ENCODE measurements around the gene DNAJB6.

DNAJB6 gene

DNA sequence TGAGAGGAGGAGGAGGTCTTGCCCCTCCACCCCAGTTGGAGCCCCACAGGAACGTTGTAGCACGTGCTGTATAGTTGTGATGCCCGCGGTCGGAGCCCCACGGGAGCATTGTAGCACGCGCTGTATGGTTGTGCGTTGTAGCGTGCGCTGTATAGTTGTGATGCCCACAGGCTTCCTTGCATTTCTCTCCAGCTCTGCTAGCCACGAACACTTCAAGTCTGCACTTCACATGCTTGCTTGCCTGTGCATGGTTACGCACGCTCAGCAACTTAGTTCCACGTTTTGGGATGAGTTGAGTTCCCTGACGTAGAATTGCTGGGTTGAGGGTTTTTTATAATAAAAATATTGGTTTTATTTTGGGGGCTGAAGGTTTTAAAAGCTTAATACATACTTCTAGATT, 41.6 kb downstream of the DNAJB6 start:
- FAIRE-seq (no peak), DNase-seq (ENCODE audit: insufficient read length, low spot score) (no peak)
- no peak for TF ChIP-seq SPI1 (IDR thresholded peaks at IDR 0.05; ENCODE audit: low read depth, low read length)
- no peak for TF ChIP-seq TAF1 (IDR thresholded peaks at IDR 0.05; ENCODE audit: low read depth, low read length)
- TF ChIP-seq POLR2AphosphoS5 (IDR thresholded peaks at IDR 0.05; ENCODE audit: low read depth, low read length) = no peak
- no peak for TF ChIP-seq POLR2A (IDR thresholded peaks at IDR 0.05; ENCODE audit: low read depth, low read length)
- no peak for TF ChIP-seq PAX5 (IDR thresholded peaks at IDR 0.05; ENCODE audit: insufficient read depth, low read length, severe bottlenecking)

DNA sequence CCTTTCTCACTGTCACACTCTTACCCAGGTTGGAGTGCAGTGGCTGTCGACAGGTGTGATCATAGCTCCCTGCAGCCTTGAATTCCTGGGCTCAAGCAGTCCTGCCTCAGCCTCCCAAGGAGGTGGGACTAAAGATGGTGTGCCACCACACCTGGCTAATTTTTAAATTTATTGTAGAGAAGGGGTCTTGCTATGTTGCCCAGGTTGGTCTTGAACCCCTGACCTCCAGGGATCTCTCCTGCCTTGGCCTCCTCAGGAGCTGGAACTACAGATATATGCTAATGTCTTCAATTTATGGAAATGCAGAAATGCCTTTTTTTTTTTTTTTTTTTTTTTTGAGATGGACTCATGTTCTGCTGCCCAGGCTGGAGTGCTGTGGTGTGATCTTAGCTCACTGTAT, 42.7 kb downstream of the DNAJB6 start:
- FAIRE-seq (no peak), DNase-seq (ENCODE audit: insufficient read length, low spot score) (no peak)
- TF ChIP-seq POU2F2 (IDR thresholded peaks at IDR 0.05; ENCODE audit: low read depth, low read length) (no peak), SPI1 (IDR thresholded peaks at IDR 0.05; ENCODE audit: low read depth, low read length) (no peak), TAF1 (IDR thresholded peaks at IDR 0.05; ENCODE audit: low read depth, low read length) (no peak), POLR2A (IDR thresholded peaks at IDR 0.05; ENCODE audit: low read depth, low read length) (no peak), POLR2AphosphoS5 (IDR thresholded peaks at IDR 0.05; ENCODE audit: low read depth, low read length) (no peak), PAX5 (IDR thresholded peaks at IDR 0.05; ENCODE audit: insufficient read depth, low read length, severe bottlenecking) (no peak)

DNA sequence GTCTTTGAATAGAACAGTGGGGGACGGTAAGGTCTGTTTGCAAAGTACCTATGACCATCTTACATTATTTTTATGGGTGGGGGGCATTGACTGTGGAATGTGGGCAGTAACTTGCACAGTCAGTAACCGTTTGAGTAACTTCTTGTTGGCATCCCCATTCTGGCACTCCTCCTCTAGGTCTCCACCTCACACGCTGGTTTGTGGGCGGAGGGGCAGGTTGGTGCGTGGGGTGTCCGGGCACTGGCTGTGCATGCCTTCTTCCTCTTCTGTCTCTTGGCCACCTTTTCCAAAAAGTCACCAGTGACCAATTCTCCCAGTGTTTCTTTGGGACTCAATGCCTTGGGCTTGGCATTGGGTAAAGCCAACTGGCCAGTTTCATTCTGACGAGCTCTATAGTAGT, 43.6 kb downstream of the DNAJB6 start:
- FAIRE-seq = no peak
- TF ChIP-seq POLR2AphosphoS5 (IDR thresholded peaks at IDR 0.05; ENCODE audit: low read depth, low read length) (no peak), PAX5 (IDR thresholded peaks at IDR 0.05; ENCODE audit: insufficient read depth, low read length, severe bottlenecking) (no peak), SPI1 (IDR thresholded peaks at IDR 0.05; ENCODE audit: low read depth, low read length) (no peak), TAF1 (IDR thresholded peaks at IDR 0.05; ENCODE audit: low read depth, low read length) (no peak), POU2F2 (IDR thresholded peaks at IDR 0.05; ENCODE audit: low read depth, low read length) (no peak), POLR2A (IDR thresholded peaks at IDR 0.05; ENCODE audit: low read depth, low read length) (no peak)

DNA sequence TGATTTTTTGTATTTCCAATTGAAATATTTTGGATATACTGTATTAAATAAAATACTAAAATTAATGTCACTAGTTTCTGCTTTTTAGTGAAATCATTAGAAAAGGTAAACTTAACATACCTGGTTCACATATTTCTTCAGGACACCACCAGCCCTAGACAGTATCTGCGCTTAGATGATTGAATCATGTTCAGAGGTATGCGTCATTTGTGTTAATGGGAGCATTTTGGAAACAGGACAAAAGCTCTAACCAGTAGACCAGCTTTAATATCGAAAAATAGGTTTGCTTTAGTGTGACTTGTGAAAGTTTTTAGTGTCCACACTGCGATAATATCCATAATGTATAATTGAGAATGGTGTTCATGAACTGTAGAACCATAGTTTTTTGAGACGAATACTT, 47.1 kb downstream of the DNAJB6 start:
- FAIRE-seq (no peak), DNase-seq (ENCODE audit: insufficient read length, low spot score) (no peak)

More for the DNA sequence above, 43.6 kb downstream of the DNAJB6 start:
- DNase-seq (ENCODE audit: insufficient read length, low spot score) = no peak

DNA sequence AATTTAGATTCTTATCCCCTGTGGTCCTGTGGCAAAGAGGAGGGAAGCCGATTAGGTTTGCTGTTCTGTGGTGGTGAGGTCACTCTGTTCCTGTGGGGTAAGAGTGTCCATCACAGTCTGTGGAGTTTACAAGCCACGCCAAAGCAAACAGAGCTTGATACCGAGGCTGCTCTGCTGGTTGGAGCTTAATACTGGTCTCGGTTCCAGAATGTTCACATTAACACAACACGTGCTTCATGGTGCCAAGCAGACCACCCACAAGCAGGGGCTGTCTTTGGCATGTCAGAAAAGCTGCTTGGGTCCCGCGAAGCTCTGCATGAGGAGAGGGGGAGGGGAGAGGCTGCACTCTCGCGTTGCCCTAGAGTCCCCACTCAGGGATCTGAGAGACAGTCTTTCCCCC, 47.5 kb downstream of the DNAJB6 start:
- no peak for FAIRE-seq
- TF ChIP-seq SPI1 (IDR thresholded peaks at IDR 0.05; ENCODE audit: low read depth, low read length) = no peak
- TF ChIP-seq PAX5 (IDR thresholded peaks at IDR 0.05; ENCODE audit: insufficient read depth, low read length, severe bottlenecking) = no peak
- DNase-seq (ENCODE audit: insufficient read length, low spot score) = no peak

More for the DNA sequence above, 47.1 kb downstream of the DNAJB6 start:
- TF ChIP-seq PAX5 (IDR thresholded peaks at IDR 0.05; ENCODE audit: insufficient read depth, low read length, severe bottlenecking) = no peak
- no peak for TF ChIP-seq POLR2AphosphoS5 (IDR thresholded peaks at IDR 0.05; ENCODE audit: low read depth, low read length)

DNA sequence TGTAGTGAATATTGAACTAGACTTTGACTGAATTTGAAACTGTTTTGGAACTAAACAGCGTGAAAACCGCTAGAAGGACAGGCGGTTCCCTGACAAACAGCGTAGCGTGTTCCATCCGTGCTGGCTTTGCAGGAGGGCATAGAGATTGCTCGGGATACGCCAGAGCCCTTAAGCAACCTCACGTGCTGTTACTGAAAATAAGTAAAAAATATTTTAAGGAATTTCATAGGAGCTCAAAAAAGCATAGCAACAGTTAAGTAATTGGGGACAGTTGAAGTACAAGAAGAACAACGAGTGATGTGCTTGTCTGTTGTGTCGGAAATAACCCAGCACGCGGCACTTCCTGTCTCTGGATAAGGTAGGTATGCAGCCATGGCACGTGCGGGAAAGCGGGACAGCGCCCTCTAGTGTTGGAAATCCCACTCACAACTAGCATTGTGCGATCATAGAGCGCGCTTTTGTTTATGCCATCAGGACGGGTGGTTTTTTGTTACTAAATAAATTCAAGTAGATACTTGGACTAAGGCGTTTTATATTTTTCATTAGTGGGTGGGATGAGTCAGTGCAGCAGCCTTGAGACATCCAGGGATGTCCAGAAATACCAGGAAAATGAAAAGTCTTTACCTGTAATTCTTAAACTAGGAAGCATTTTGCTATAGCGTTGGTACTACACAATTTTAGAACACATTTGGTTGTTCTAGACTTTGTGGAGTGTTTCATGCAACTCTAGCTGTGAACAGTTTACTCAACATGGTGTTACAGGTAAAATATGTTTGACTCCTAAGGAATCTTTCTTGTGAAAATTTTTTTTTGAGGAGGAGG, 50.4 kb downstream of the DNAJB6 start:
- FAIRE-seq = peak; percentile 69
- no peak for DNase-seq (ENCODE audit: insufficient read length, low spot score)
- TF ChIP-seq SPI1 (IDR thresholded peaks at IDR 0.05; ENCODE audit: low read depth, low read length) (peak; percentile 56), POU2F2 (IDR thresholded peaks at IDR 0.05; ENCODE audit: low read depth, low read length) (no peak), POLR2AphosphoS5 (IDR thresholded peaks at IDR 0.05; ENCODE audit: low read depth, low read length) (peak; percentile 52; the same call in 1 of the 2 replicates)

DNA sequence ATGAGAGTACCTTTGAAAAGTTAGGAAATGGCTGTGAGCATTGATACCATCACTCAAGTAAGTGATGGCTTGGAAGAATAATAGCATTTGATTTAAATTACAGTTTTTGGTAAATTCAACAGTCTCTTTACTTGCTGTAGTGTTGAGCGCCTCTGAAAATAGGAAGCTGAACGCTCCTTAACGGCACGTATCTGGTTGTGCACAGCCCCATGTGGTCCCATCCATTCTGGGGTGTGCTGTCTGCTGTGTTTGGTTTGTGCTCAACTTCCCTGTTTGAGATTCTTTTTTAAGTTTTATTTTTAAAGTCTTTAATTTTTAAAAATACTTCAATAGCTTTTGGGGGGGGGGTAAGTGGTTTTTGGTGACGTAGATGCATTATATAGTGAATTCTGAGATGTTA, 51.5 kb downstream of the DNAJB6 start:
- no peak for FAIRE-seq
- TF ChIP-seq PAX5 (IDR thresholded peaks at IDR 0.05; ENCODE audit: insufficient read depth, low read length, severe bottlenecking) = no peak
- TF ChIP-seq POLR2A (IDR thresholded peaks at IDR 0.05; ENCODE audit: low read depth, low read length) = no peak
- TF ChIP-seq TAF1 (IDR thresholded peaks at IDR 0.05; ENCODE audit: low read depth, low read length) = no peak
- TF ChIP-seq SPI1 (IDR thresholded peaks at IDR 0.05; ENCODE audit: low read depth, low read length) = no peak
- no peak for TF ChIP-seq POU2F2 (IDR thresholded peaks at IDR 0.05; ENCODE audit: low read depth, low read length)
- TF ChIP-seq POLR2AphosphoS5 (IDR thresholded peaks at IDR 0.05; ENCODE audit: low read depth, low read length) = no peak
- no peak for DNase-seq (ENCODE audit: insufficient read length, low spot score)

DNA sequence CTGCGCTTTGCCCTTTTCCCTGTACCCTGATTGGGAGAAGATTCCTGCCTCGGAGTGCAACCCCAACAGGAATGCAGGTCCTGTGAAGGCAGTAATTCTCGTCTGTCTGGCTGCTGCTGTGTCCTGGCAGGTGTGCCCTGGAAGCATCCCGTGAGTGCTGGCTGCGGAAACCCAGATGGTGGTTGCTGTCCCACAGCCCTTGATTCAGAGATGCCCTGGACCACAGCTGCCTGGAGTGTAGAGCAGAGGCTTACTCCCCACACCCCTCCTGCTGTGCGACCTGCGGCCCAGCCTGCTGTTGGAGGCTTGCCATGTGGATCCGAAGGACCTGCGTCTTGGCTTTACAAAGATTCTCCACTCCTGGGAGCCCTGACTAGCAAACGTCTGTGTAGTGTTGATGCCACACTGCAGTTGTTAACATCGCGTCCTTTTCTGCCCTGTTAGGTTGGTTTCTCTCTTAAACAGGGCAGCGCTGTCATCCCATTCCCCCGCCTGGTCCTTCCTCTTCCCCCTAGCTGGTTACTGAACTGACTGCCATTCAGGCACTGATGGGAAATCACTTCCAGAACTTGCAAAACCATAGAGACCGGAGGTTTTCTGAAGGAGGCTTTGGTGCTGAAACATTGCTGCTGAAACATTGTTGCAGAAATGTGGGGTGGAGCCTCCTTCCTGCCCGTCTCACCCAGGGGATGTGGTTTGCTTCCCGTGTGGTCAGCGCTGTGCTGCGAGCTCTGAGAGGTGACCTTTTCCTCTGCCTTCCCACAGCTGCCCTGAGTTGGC, 53.3 kb downstream of the DNAJB6 start:
- DNase-seq (ENCODE audit: insufficient read length, low spot score) = no peak
- no peak for TF ChIP-seq POLR2AphosphoS5 (IDR thresholded peaks at IDR 0.05; ENCODE audit: low read depth, low read length)
- no peak for TF ChIP-seq SPI1 (IDR thresholded peaks at IDR 0.05; ENCODE audit: low read depth, low read length)

DNA sequence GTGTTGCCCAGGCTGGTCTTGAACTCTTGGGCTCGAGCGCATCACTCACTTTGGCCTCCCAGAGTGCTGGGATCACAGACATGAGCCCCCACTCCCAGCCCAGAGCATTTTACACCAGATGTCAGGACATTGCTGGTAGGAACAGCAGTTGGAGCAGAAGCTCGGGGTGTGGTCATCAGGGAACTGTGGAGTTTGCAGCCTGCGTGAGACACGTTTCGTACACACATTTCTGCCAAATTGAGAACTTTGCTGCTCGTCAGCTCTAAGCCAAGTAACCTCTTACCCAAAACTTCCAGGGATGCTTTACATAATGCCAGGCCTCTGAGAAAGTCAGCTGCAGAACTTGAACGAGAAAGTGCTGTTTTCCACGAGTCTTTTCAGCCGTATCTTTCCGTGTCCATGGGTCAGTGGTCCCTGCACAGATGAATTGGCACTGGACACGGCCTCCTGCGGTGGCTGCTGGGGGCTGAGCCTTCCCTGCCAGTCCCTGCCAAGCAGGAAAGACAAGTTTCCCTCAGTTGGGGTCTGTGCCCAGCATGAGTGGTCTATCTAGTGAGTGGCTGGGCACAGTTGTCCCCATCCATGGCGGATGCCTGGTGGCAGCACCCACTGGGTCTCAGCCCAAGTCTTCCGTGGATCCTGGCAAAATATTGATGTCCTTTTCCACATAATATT, 54.4 kb downstream of the DNAJB6 start:
- no peak for DNase-seq (ENCODE audit: insufficient read length, low spot score)
- TF ChIP-seq POLR2A (IDR thresholded peaks at IDR 0.05; ENCODE audit: low read depth, low read length) (peak; percentile 20; the same call in 1 of the 2 replicates), SPI1 (IDR thresholded peaks at IDR 0.05; ENCODE audit: low read depth, low read length) (no peak), TAF1 (IDR thresholded peaks at IDR 0.05; ENCODE audit: low read depth, low read length) (no peak), POLR2AphosphoS5 (IDR thresholded peaks at IDR 0.05; ENCODE audit: low read depth, low read length) (no peak), POU2F2 (IDR thresholded peaks at IDR 0.05; ENCODE audit: low read depth, low read length) (no peak), PAX5 (IDR thresholded peaks at IDR 0.05; ENCODE audit: insufficient read depth, low read length, severe bottlenecking) (no peak)
- FAIRE-seq = no peak

More for the DNA sequence above, 53.3 kb downstream of the DNAJB6 start:
- FAIRE-seq = no peak
